BLaER1 (cell line): ENCODE measurements around the gene SYTL4.

ENCODE experiments used
- H3K27ac ChIP-seq: shearing (Covaris generic); formaldehyde crosslinking; 2 replicates; pipeline ENCODE4 v1.8.1; 2022
- H3K27me3 ChIP-seq: shearing (Covaris generic); formaldehyde crosslinking; 2 replicates; pipeline ENCODE4 v1.8.1; 2022
- H3K36me3 ChIP-seq: shearing (Covaris generic); formaldehyde crosslinking; 2 replicates; pipeline ENCODE4 v1.8.1; 2022
- H3K4me1 ChIP-seq: shearing (Covaris generic); formaldehyde crosslinking; 2 replicates; pipeline ENCODE4 v1.8.1; 2022
- H3K4me2 ChIP-seq: shearing (Covaris generic); formaldehyde crosslinking; 2 replicates; pipeline ENCODE4 v1.8.1; 2022
- H3K4me3 ChIP-seq: shearing (Covaris generic); formaldehyde crosslinking; 2 replicates; pipeline ENCODE4 v1.8.1; 2022
- H3K9ac ChIP-seq: shearing (Covaris generic); formaldehyde crosslinking; 2 replicates; pipeline ENCODE4 v1.8.1; 2022
- H3K9me3 ChIP-seq: shearing (Covaris generic); formaldehyde crosslinking; 2 replicates; pipeline ENCODE4 v1.8.1; 2022
- H4K20me1 ChIP-seq: shearing (Covaris generic); formaldehyde crosslinking; 2 replicates; pipeline ENCODE4 v1.8.1; 2022
- Cebpa-rat ChIP-seq: shearing (Covaris generic); IDR thresholded peaks from 2 replicates; pipeline ENCODE4 v1.8.1; 2022

The SYTL4 gene

DNA sequence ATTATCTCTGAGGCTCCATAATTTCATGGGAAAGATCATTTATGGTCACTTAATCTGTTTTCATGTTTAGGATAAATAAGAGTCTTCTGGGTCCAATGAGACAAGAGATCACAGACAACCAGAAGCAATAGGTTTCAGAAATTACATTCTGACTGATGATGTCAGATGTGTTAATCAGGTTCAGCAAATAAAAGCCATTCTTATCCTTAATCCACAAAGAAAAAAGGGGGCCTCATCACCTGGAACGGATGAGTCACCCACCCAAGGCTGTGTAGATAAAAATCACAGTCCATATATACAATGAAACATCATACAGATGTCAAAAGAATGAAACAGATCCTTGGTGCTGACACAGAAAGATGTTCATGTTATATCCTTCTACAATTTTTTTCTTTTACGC is 36.6 kb downstream of the SYTL4 start:
- Histone ChIP-seq H3K4me2 (no peak overlapping the region), H3K36me3 (no peaks in the 10 kb centered on the region), H3K4me3 (no peak overlapping the region), H3K9me3 (no peaks in the 10 kb centered on the region), H3K4me1 (no peaks in the 10 kb centered on the region), H3K27ac (no peak overlapping the region), H3K9ac (no peak overlapping the region), H3K27me3 (no peaks in the 10 kb centered on the region), H4K20me1 (no peaks in the 10 kb centered on the region)
- TF ChIP-seq Cebpa-rat: no peak

DNA sequence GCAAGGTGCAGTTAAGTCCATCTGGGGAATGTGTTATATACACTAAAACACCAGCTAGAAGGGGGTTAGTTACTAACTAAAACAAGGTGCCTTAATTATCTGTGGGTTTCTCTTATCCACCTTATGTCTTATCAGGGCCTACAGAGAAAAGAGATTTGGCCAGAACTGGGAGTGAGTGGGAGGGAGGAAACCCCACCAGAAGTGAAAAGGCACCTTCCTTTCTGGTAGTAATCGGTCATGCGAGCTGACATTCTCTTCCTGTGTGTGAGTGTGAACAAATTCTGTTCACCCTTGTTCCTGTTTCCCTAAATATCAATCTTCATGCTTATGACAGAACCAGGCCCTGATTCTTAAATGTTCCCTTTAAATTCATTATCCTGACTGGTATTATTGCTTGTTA is 44.4 kb downstream of the SYTL4 start:
- H3K9ac ChIP-seq: peak overlapping the region; percentile 18; the same call in 1 of the 2 replicates
- H3K36me3 ChIP-seq: no peaks in the 10 kb centered on the region
- H3K9me3 ChIP-seq: no peaks in the 10 kb centered on the region
- no peaks in the 10 kb centered on the region for H3K27me3 ChIP-seq
- 0 out of 2 replicates have a peak overlapping the region, but pooled peaks have one; percentile 3 for H3K27ac ChIP-seq
- H4K20me1 ChIP-seq: no peaks in the 10 kb centered on the region
- peaks cover 30% of the 10 kb centered on the region for H3K4me1 ChIP-seq
- H3K4me2 ChIP-seq: peak overlapping the region; percentile 80
- no peak for TF ChIP-seq Cebpa-rat
- 0 out of 2 replicates have a peak overlapping the region, but pooled peaks have one; percentile 22 for H3K4me3 ChIP-seq

DNA sequence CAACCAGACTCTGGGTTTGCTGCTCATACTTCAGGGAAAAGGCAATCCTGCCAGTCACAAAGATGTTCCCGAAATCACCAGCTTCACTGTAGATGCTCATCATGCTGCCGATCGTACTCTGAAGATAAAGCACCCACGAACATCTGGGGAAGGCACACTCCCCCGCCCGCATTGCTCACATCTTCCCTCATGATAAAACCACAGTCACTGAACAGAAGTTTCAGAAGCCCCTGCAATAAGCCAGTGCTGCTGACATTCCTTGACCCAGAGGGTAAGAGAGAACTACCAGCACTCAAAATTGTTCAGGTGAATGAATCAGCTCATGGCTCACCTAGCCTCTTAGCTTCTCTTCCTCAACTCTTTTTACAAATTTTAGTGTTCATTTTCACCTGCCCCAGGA is 44.8 kb downstream of the SYTL4 start:
- peak overlapping the region; percentile 18; the same call in 1 of the 2 replicates for H3K9ac ChIP-seq
- 0 out of 2 replicates have a peak overlapping the region, but pooled peaks have one; percentile 22 for H3K4me3 ChIP-seq
- H3K27me3 ChIP-seq: no peaks in the 10 kb centered on the region
- H3K4me2 ChIP-seq: peak overlapping the region; percentile 80
- H3K36me3 ChIP-seq: no peaks in the 10 kb centered on the region
- H3K27ac ChIP-seq: 0 out of 2 replicates have a peak overlapping the region, but pooled peaks have one; percentile 3
- peaks cover 30% of the 10 kb centered on the region for H3K4me1 ChIP-seq
- TF ChIP-seq Cebpa-rat: no peak
- H3K9me3 ChIP-seq: no peaks in the 10 kb centered on the region
- no peaks in the 10 kb centered on the region for H4K20me1 ChIP-seq

DNA sequence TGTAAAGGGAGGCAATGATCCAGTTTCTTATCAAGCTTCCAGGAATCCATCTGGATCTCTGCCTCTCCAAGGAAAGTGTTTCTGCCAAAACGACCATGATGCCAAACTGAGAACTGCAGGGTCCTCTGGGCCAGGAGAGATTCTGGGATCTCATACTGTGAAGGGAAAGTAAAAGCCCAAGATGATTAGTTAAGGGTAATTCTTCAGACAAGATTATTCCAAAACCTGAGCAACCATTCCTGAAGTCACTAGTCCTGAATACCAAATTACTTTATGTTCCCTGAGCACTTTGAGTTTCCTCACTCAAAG is 46.0 kb downstream of the SYTL4 start:
- H3K4me2 ChIP-seq: peak overlapping the region; percentile 80
- no peak for TF ChIP-seq Cebpa-rat

DNA sequence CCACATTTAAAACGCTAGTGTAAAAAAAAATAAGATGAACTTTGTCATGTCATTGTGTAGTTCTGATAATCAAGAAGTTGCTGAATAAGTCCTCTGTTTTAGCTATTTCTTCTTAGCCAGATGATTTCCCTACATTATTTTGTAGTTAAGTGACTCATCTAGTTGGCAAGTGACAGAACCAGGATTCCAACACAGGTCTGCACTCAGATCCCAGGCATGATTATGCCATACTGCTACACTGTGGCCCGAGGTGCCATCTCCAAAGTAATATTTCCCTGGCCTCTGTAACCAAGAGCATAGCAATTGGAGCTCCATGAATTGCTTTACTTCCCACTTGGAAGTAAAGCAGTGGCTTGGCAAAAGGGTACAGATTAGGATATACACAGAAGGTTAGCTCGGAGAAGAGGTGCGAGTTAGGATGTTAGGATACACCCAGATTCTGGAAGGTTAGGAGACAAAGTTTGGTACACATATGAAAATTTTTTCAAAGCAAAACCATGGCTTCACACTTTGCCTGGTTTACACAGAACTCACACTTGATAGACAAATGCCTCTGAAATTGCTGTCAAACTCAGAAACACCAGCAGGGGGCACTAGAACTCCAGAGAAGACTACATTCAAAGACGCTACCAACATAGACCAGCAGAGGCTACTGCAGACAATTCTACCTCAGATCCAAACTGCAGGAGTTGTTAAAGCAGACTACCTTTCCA is 46.5 kb downstream of the SYTL4 start:
- Histone ChIP-seq H3K9me3 (no peaks in the 10 kb centered on the region), H3K27ac (no peak overlapping the region), H3K4me2 (peak overlapping the region; percentile 80; the same call in 1 of the 2 replicates), H4K20me1 (no peaks in the 10 kb centered on the region), H3K27me3 (no peaks in the 10 kb centered on the region), H3K4me3 (no peak overlapping the region), H3K36me3 (no peaks in the 10 kb centered on the region), H3K9ac (no peak overlapping the region), H3K4me1 (peaks cover 30% of the 10 kb centered on the region)
- TF ChIP-seq Cebpa-rat: no peak

More for the DNA sequence above, 46.0 kb downstream of the SYTL4 start:
- no peaks in the 10 kb centered on the region for H3K9me3 ChIP-seq
- H3K27me3 ChIP-seq: no peaks in the 10 kb centered on the region
- no peaks in the 10 kb centered on the region for H4K20me1 ChIP-seq
- H3K36me3 ChIP-seq: no peaks in the 10 kb centered on the region
- peaks cover 30% of the 10 kb centered on the region for H3K4me1 ChIP-seq
- no peak overlapping the region for H3K4me3 ChIP-seq
- no peak overlapping the region for H3K9ac ChIP-seq
- no peak overlapping the region for H3K27ac ChIP-seq

DNA sequence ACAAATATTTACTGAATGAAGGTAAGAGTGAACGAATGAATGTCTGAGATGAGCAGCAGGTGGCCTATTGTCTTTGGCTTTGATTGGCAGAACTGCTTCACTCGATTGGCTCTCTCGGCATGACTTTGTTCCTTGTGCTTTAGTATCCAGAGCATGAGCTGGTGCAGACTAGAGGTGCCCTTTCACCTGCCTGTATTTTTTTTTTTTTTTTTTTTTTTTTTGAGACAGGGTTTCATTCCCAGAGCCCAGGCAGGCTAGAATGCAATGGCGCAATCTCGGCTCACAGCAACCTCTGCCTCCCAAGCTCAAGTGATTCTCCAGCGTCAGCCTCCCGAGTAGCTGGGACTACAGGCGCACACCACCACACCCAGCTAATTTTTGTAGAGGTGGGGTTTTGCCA is 49.0 kb downstream of the SYTL4 start:
- H3K4me2 ChIP-seq: no peak overlapping the region
- no peak overlapping the region for H3K4me3 ChIP-seq
- H3K36me3 ChIP-seq: no peaks in the 10 kb centered on the region
- H4K20me1 ChIP-seq: no peaks in the 10 kb centered on the region
- H3K27me3 ChIP-seq: no peaks in the 10 kb centered on the region
- H3K9ac ChIP-seq: no peak overlapping the region
- H3K9me3 ChIP-seq: no peaks in the 10 kb centered on the region
- no peak for TF ChIP-seq Cebpa-rat
- peaks cover 22% of the 10 kb centered on the region for H3K4me1 ChIP-seq
- no peak overlapping the region for H3K27ac ChIP-seq

DNA sequence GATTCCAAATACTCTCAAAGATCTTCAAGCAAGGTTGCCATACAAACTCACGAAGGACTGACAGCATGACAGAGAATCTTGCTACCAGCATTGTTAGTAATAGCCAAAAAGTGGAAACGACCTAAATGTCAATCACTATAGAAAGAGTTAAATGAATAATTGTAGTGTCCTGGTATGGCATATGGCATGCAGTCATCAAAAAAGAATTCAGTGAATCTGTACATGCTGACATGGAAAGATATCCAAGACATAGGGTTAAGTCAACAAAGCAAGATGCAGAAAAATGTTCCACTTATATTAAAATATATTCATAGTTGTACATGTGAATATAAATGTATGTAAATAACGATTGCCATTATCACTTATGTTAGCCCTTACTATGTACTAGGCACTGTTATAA is 50.3 kb downstream of the SYTL4 start:
- Histone ChIP-seq H3K4me3 (no peak overlapping the region), H3K4me2 (no peak overlapping the region), H3K4me1 (peaks cover 9% of the 10 kb centered on the region), H3K9ac (no peak overlapping the region), H3K9me3 (no peaks in the 10 kb centered on the region), H3K27me3 (no peaks in the 10 kb centered on the region), H3K36me3 (no peaks in the 10 kb centered on the region), H4K20me1 (no peaks in the 10 kb centered on the region), H3K27ac (no peak overlapping the region)
- TF ChIP-seq Cebpa-rat: no peak

DNA sequence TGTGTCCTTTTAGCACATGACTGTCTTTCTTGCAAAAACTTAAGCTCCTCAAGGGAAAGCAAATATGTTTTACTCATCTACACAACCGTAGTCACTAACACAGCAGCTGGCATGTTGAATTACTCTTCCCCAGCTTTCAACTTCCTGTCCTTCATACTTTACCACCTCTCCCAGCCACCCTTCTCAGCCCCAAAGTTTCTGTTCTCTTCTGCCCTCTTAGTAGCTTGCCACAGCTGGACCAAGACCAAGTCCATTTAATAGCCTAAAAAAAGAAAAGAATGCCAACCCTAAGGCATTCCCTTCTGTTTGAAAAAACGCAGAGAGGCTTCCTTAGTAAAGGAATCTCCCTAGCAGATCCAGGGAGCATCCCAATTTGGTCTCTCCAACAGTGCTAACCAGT is 51.2 kb downstream of the SYTL4 start:
- Histone ChIP-seq H3K27ac (no peak overlapping the region), H3K9ac (no peak overlapping the region), H3K4me2 (no peak overlapping the region), H3K9me3 (no peaks in the 10 kb centered on the region), H4K20me1 (no peaks in the 10 kb centered on the region), H3K4me3 (no peak overlapping the region), H3K4me1 (peaks cover 1% of the 10 kb centered on the region; the same call in 1 of the 2 replicates), H3K27me3 (no peaks in the 10 kb centered on the region), H3K36me3 (no peaks in the 10 kb centered on the region)
- no peak for TF ChIP-seq Cebpa-rat

DNA sequence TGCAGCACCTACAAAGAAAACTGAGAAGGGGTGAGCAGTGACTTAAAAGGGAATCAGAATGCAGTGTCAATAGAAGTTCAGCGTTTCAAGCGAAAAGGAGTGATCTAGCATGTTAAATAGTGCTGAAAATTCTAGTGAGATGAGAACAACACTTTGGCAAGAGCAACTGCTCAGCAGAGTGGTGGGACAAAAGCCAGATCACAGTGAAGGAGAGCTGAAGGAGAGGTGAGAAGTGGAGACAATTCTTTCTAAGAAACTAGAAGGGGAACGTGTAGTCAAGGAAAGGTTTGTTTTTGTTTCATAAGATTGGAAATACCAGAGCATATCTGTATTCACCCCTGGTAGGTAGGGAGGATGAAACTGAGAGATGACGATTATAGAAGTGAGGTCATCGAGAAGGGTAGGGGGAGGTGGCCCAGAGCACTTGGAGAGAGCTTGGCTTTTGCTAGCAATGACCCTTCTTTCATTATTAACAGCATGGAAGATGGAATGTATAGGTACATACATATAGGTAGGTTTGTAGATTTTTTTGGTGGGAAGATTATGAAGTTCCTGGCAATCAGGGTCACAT is 54.2 kb downstream of the SYTL4 start:
- H4K20me1 ChIP-seq: no peaks in the 10 kb centered on the region

DNA sequence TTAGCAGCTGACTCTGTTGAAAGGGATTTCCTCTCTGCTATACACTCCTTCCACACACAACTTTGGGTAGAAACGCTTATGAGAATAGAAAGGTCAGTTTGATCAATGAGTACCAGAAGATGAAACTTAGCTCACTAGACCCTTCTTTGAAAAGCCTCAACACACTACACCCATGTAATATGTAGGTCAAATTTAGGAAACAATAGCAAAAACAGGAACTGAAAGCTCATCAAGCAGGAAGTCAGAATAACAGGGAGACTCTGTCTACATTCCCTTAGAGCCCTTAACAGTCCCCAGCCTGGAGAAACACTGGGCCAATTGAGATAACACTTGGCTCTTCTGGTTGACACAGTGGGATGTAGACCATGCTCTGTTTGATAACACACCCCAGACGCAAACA is 57.2 kb downstream of the SYTL4 start:
- Histone ChIP-seq H4K20me1 (no peaks in the 10 kb centered on the region), H3K4me1 (peaks cover 26% of the 10 kb centered on the region), H3K36me3 (no peaks in the 10 kb centered on the region), H3K4me2 (peak overlapping the region; percentile 70), H3K27ac (peak overlapping the region; percentile 52), H3K27me3 (no peaks in the 10 kb centered on the region), H3K9me3 (no peaks in the 10 kb centered on the region), H3K4me3 (no peak overlapping the region), H3K9ac (no peak overlapping the region)
- TF ChIP-seq Cebpa-rat: no peak

More for the DNA sequence above, 54.2 kb downstream of the SYTL4 start:
- Histone ChIP-seq H3K36me3 (no peaks in the 10 kb centered on the region), H3K27me3 (no peaks in the 10 kb centered on the region), H3K9ac (no peak overlapping the region), H3K4me1 (peaks cover 26% of the 10 kb centered on the region), H3K27ac (no peak overlapping the region), H3K4me3 (no peak overlapping the region), H3K9me3 (no peaks in the 10 kb centered on the region), H3K4me2 (no peak overlapping the region)
- no peak for TF ChIP-seq Cebpa-rat
